Type B pancreatic cell (in vitro differentiated cells): ENCODE results near the gene PMFBP1. TPM values are rescaled to one million over a fixed set of nuclear protein-coding genes. Genes with fewer than 3 reads are reported as not detected.

Source experiments
- DNase-seq: peaks from one replicate; pipeline ENCODE4 v3.0.0; 2021; ENCODE audit warnings: mixed read lengths; ENCODE audit not compliant: unreplicated experiment; ENCODE audit errors: extremely low spot score
- H3K27ac Mint-ChIP-seq: 2 replicates; pipeline ENCODE4 v1.8.0; 2021; ENCODE audit warnings: mild to moderate bottlenecking, mixed read lengths
- H3K27me3 Mint-ChIP-seq: 2 replicates; pipeline ENCODE4 v1.8.0; 2021; ENCODE audit warnings: mixed read lengths
- H3K36me3 Mint-ChIP-seq: 2 replicates; pipeline ENCODE4 v1.8.0; 2021; ENCODE audit warnings: mixed read lengths
- H3K4me1 Mint-ChIP-seq: one replicate; pipeline ENCODE4 v1.8.0; 2021; ENCODE audit warnings: mixed read lengths; ENCODE audit not compliant: unreplicated experiment
- H3K4me3 Mint-ChIP-seq: 2 replicates; pipeline ENCODE4 v1.8.0; 2021; ENCODE audit warnings: mild to moderate bottlenecking, mixed read lengths
- H3K9me3 Mint-ChIP-seq: 2 replicates; pipeline ENCODE4 v1.8.0; 2021; ENCODE audit warnings: mixed read lengths
- CTCF ChIP-seq: fragments of 200-600 bp; sonication (generic); conservative IDR thresholded peaks from 2 replicates; pipeline ENCODE4 v1.5.0; 2021; ENCODE audit warnings: antibody characterized with exemption, mild to moderate bottlenecking
- total RNA-seq: library from RNA; stranded (reverse); gene quantifications from 2 replicates; pipeline ENCODE4 v1.2.1, GENCODE V29; 2021; ENCODE audit warnings: low replicate concordance

PMFBP1 gene
- total RNA-seq, 1 donor from 2014 or later, result 3.8 TPM

GRCh38 chr16:72111657-72112451 lies 60.1 kb downstream of the PMFBP1 start:
- Mint-ChIP-seq H3K36me3 (peaks cover 8% of the 10 kb centered on the region), H3K4me3 (no peak overlapping the region), H3K27me3 (no peaks in the 10 kb centered on the region), H3K4me1 (no peaks in the 10 kb centered on the region), H3K9me3 (no peaks in the 10 kb centered on the region), H3K27ac (no peak overlapping the region)
- DNase-seq, result peak; percentile 18
- no peak for TF ChIP-seq CTCF

DNA sequence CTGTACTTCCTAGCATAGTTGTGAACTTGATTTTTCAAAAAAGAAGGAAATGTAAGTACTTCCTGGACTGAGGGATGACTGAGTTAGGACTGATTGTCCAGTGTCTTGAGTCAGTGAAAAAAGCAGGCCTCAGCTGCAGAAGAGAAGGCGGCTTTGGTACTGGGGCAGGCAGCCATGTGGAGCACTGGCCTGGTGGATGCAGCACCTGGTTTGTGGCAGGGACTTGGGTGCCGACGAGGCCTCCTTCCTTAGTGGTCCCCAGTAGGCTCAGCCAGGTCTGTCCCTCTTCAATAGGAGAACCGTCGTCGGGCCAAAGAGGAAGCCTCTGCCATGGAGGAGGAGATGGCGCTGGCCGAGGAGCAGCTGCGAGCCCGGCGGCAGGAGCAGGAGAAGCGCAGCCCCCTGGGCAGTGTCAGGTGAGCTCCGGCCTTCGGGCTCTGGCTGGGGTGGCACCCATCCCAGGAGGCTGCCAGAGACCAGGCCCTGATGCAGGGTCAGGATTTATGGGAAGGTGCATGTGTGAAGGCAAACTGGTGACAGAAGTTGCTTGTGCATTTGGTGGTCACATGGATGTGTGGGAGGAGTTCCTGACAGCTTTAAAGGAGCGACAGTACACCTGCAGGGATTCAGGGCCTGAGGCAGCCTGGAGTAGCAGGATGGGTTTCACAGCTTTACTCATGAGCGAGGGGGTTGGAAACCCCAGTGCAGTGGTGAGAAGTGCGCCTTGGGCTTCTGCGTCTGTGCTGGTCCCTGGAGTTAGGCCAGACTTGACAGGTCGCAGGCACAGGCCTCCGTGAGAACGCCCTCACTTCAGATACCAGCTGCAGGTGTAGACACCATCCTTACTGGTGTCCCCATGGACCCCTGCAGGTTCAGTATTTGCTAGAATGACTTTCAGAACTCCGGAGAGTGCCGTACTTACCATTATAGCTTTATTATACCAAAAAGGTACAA lies 61.0 kb downstream of the PMFBP1 start:
- no peaks in the 10 kb centered on the region for H3K9me3 Mint-ChIP-seq
- no peak overlapping the region for H3K4me3 Mint-ChIP-seq
- no peak overlapping the region for H3K27ac Mint-ChIP-seq
- no peaks in the 10 kb centered on the region for H3K27me3 Mint-ChIP-seq
- no peak for TF ChIP-seq CTCF
- no peaks in the 10 kb centered on the region for H3K4me1 Mint-ChIP-seq
- peak; percentile 32 for DNase-seq
- peaks cover 8% of the 10 kb centered on the region for H3K36me3 Mint-ChIP-seq

GRCh38 chr16:72109966-72110530 lies 61.9 kb downstream of the PMFBP1 start:
- DNase-seq, result peak; percentile 25
- H3K27ac Mint-ChIP-seq, result no peak overlapping the region
- H3K27me3 Mint-ChIP-seq, result no peaks in the 10 kb centered on the region
- no peaks in the 10 kb centered on the region for H3K9me3 Mint-ChIP-seq
- no peaks in the 10 kb centered on the region for H3K4me1 Mint-ChIP-seq
- H3K36me3 Mint-ChIP-seq, result peaks cover 8% of the 10 kb centered on the region
- no peak for TF ChIP-seq CTCF
- H3K4me3 Mint-ChIP-seq, result no peak overlapping the region

- Mint-ChIP-seq H3K36me3 (peaks cover 3% of the 10 kb centered on the region), H3K9me3 (no peaks in the 10 kb centered on the region)
Measured at GRCh38 chr16:72109300-72109699, 62.7 kb downstream of the PMFBP1 start.

More at GRCh38 chr16:72109300-72109699, 62.7 kb downstream of the PMFBP1 start:
- Mint-ChIP-seq H3K27me3 (no peaks in the 10 kb centered on the region), H3K27ac (no peak overlapping the region), H3K4me1 (no peaks in the 10 kb centered on the region), H3K4me3 (no peak overlapping the region)
- TF ChIP-seq CTCF, result no peak
- DNase-seq, result peak; percentile 25
